SK-N-MC (cell line): Measurements from ENCODE around the gene HS3ST3B1.

Source experiments
- EZH2 ChIP-seq: fragments of 200-600 bp; sonication (generic); IDR thresholded peaks from one replicate; pipeline ENCODE4 v1.6.1; 2017; ENCODE audit warnings: antibody characterized with exemption
- POLR2AphosphoS5 ChIP-seq: IDR thresholded peaks from 2 replicates; pipeline ENCODE4 v1.6.1; 2012; ENCODE audit warnings: mild to moderate bottlenecking, low read depth, low read length, borderline replicate concordance

DNA sequence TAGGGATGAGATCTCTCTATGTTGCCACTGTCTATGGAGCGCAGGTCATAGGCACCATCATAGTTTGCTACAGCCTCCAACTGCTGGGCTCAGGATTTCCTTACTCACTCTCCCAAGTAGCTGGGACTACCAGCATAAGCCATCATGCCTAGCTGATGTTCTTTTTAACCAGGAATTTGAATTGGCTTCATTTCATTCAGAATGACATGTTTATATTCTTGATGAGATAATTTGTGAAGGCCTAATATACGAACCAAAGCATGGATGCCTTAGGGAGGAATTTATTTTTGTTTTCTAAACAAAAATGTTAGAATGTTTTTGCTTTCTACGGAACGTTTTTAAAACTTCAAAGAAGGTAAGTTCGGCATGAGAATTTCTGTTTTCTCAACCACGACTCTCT, 71.6 kb downstream of the HS3ST3B1 start:
- TF ChIP-seq POLR2AphosphoS5 (no peak), EZH2 (no peak)
